Motor neuron (in vitro differentiated cells): ENCODE data around the gene PDLIM1. TPM values are rescaled to one million over a fixed set of nuclear protein-coding genes. Genes with fewer than 3 reads are reported as not detected.
"Not testable (repeated sequence)": the region's sequence is repeated elsewhere in the genome, so short reads cannot be mapped to it uniquely, and the experiment has no call there.

Experiments
- ATAC-seq, 8 experiments: fragments of 200-7000 bp; cut with Tn5 transposase; replicated peaks in 6 of 8; 2 replicates each; pipeline ENCODE4 v1.8.0; 2021; ENCODE audit warnings: mild to moderate bottlenecking in 8 of 8, moderate library complexity in 8 of 8
- H3K27ac ChIP-seq, 2 donors: fragments of 250-450 bp; sonication (Bioruptor Pico); 2 replicates each; pipeline ENCODE4 v1.9.0; 2021; ENCODE audit warnings: antibody characterized with exemption in 2 of 2, mild to moderate bottlenecking in 2 of 2, moderate library complexity in 1 of 2
- H3K4me1 ChIP-seq, 2 donors: fragments of 250-450 bp; sonication (Bioruptor Pico); replicated peaks in 1 of 2; 2 replicates each; pipeline ENCODE4 v1.6.1; 2021; ENCODE audit warnings: antibody characterized with exemption in 2 of 2, mild to moderate bottlenecking in 2 of 2, moderate library complexity in 1 of 2
- H3K4me3 ChIP-seq, 5 donors: fragments of 250-450 bp; sonication (Bioruptor Pico); 2 replicates each; pipeline ENCODE4 v1.9.0; 2021; ENCODE audit warnings: antibody characterized with exemption in 5 of 5, mild to moderate bottlenecking in 5 of 5, moderate library complexity in 4 of 5
- WGBS, 10 experiments: fragments of 450-650 bp; shearing (Covaris generic); methylation state at CpG; one replicate each; pipeline ENCODE4 v1.0.0; 2022; 5-methylcytosine and 5-hydroxymethylcytosine counted together
- in situ Hi-C, 9 experiments: fragments of 400-800 bp; cut with MboI; loops; one replicate each; pipeline ENCODE4 v1.15.0; 2021; ENCODE audit warnings: low sequenced_read_pairs in 9 of 9, low pct_unique_long_range_greater_than_20kb in 2 of 9; ENCODE audit not compliant: unreplicated experiment in 9 of 9
- total RNA-seq, 8 experiments: library from RNA; unstranded; fragments of 300-600 nt; gene quantifications; 2 replicates each; pipeline versions ENCODE4 v1.2.3 to v1.2.4, GENCODE V29; 2022

PDLIM1 gene
- total RNA-seq, 8 experiments from 2014 or later = 2.7 to 106 (median 27.6) TPM

DNA sequence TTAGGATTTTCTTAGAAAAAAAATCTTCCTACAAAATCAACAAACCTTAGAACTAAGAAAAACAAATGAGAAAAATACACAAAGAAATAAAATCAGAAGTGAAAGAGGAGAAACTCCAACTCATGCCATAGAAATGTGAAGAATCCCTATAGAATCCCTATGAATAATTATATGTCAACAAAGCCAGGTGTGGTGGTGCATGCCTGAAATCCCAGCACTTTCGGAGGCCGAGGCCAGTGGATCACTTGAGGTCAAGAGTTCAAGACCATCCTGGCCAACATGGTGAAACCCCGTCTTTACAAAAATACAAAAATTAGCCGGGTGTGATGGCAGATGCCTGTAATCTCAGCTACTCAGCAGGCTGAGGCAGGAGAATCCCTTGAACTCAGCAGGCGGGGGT, 69.7 kb downstream of the PDLIM1 start:
- no peak for ATAC-seq
- no peaks in the 10 kb centered on the region for H3K4me1 ChIP-seq
- no peak overlapping the region for H3K27ac ChIP-seq
- H3K4me3 ChIP-seq = no peak overlapping the region
- 12 to 82% (median 69%) methylated on average over 2 to 5 of the region's 5 CpGs for WGBS, 10 experiments
- in situ Hi-C loops = no loop called here

DNA sequence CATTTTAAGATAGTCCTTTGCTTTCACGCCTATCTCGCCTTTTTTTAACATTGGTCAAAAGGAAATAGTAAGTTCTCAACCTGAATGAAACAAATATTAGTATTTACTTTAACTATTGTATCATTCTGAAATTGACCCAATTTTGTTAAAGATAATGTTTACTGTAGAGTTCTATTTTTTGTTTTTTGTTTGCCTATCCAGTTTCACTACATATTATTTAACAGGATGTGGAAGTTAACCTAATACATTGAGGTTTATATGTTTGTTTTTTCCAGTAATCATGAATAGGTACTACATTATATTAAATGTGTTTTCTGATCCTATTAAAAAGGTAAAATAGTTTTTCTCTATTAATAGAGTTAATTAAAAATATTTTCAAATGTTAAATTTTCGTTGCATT, 70.3 kb downstream of the PDLIM1 start:
- Histone ChIP-seq H3K4me1 (no peaks in the 10 kb centered on the region), H3K27ac (no peak overlapping the region), H3K4me3 (no peak overlapping the region)
- ATAC-seq = no peak
- in situ Hi-C loops = no loop called here
- 59 to 90% (median 79%) methylated on average over 2 to 3 of the region's 3 CpGs for WGBS, 10 experiments

- in situ Hi-C loops = no loop called here
- Histone ChIP-seq H3K4me1 (no peaks in the 10 kb centered on the region), H3K27ac (no peak overlapping the region), H3K4me3 (no peak overlapping the region)
- ATAC-seq = no peak
- WGBS, 10 experiments = 0 to 100% (median 57%) methylated on average over 1 of the region's 1 CpG; no CpG with 5 or more reads in 1 of the 10 experiments
These were observed 73.3 kb downstream of the PDLIM1 start for GRCh38 chr10:95217476-95217875.

- ATAC-seq = peak in 2 of 8 experiments; percentile 31 to 42
- in situ Hi-C loops = no loop called here
- H3K4me3 ChIP-seq = no peak overlapping the region
- H3K4me1 ChIP-seq = no peaks in the 10 kb centered on the region
- whole genome bisulfite sequencing, 10 experiments = 29 to 100% (median 82%) methylated on average over 2 to 3 of the region's 3 CpGs; no CpG with 5 or more reads in 4 of the 10 experiments
- no peak overlapping the region for H3K27ac ChIP-seq
These were observed 76.0 kb downstream of the PDLIM1 start for GRCh38 chr10:95214793-95215192.

DNA sequence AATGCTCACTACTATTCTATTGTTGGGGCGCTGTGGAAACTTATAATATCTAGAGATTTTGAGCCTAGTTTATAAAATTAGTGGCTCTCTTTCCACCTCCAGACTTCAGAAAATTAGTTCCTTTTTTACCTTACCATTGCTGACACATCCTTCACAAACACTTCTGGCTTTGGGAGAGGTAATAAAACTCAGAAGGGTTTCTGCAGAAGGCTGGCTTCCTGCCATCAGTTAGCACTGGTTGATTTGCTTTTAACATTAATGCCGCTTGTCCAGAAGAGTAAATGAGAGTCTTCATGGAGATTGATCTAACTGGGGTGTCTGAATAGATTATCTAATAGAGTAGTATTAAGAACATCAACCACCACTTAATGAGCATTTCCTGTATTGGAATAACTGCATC, 76.4 kb downstream of the PDLIM1 start:
- Histone ChIP-seq H3K4me3 (no peak overlapping the region), H3K27ac (no peak overlapping the region), H3K4me1 (no peaks in the 10 kb centered on the region)
- ATAC-seq = no peak
- in situ Hi-C loops = no loop called here
- 20 to 100% (median 78%) methylated on average over 1 to 2 of the region's 2 CpGs for WGBS, 10 experiments

DNA sequence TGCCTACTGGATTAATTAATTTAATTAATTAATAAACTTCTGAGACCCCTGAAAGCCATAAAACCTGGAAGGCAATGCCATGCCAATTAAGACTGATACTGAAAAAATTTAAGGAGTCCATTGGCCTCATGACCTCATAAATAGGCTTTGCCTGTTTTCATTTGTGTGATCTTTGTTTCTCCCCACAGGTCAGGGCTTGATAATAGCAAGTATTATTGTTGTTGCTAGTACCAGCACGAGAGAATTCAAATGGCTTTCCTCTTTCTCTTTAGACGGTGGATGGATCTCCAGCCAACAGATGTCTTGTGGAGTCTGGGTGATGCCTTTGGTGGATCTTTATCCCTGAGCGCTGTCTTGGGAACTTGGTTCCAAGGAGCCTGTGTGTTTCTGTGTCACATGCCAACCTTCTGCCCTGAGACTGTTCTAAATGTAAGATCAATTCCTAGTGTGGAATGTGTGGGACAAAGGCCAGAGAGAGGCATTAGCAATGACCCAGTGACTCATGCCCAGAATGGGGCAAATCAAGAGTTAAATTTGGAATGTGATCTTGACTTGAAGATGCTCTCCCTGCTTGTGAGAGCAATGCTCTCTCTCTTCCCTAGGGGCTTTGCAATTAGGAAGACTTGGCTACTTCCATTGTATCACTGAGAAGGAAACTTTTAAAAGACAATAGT, 79.1 kb downstream of the PDLIM1 start:
- no peaks in the 10 kb centered on the region for H3K4me1 ChIP-seq
- no peak for ATAC-seq
- WGBS, 10 experiments = 6 to 100% (median 72%) methylated on average over 1 to 3 of the region's 3 CpGs; no CpG with 5 or more reads in 4 of the 10 experiments
- H3K27ac ChIP-seq = no peak overlapping the region
- in situ Hi-C loops = no loop called here
- H3K4me3 ChIP-seq = no peak overlapping the region

- H3K27ac ChIP-seq = no peak overlapping the region
- in situ Hi-C loops = no loop called here
- ATAC-seq = no peak
These were observed 81.2 kb downstream of the PDLIM1 start for GRCh38 chr10:95209509-95210127.

GRCh38 chr10:95208702-95209391, 82.0 kb downstream of the PDLIM1 start:
- Histone ChIP-seq H3K27ac (no peak overlapping the region), H3K4me3 (no peak overlapping the region), H3K4me1 (no peaks in the 10 kb centered on the region)
- in situ Hi-C loops = no loop called here
- ATAC-seq = no peak
- WGBS, 10 experiments = 16 to 87% (median 54%) methylated on average over 1 to 8 of the region's 8 CpGs

More at GRCh38 chr10:95209509-95210127, 81.2 kb downstream of the PDLIM1 start:
- H3K4me1 ChIP-seq = no peaks in the 10 kb centered on the region
- H3K4me3 ChIP-seq = no peak overlapping the region
- 71 to 100% (median 97%) methylated on average over 1 to 6 of the region's 6 CpGs for WGBS, 10 experiments

DNA sequence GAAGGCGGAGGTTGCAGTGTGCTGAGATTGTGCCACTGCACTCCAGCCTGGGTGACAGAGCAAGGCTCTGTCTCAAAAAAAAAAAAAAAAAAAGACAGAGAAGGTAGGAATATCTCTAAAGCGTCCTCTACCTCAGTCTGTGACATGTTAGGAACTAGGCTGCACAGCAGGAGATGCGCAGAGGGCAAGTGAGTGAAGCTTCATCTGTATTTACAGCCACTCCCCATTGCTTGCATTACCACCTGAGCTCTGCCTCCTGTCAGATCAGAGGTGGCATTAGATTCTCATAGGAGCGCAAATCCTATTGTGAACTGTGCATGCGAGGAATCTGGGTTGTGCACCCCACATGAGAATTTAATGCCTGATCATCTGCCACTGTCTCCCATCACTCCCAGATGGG, 87.9 kb downstream of the PDLIM1 start:
- H3K4me3 ChIP-seq, H3K4me1 ChIP-seq, in situ Hi-C loops, ATAC-seq, H3K27ac ChIP-seq: not testable (repeated sequence)
- 57 to 92% (median 68%) methylated on average over 1 to 5 of the region's 5 CpGs; no CpG with 5 or more reads in 1 of the 10 experiments for WGBS, 10 experiments

- H3K4me1 ChIP-seq = no peaks in the 10 kb centered on the region
- ATAC-seq = peak in 2 of 8 experiments; percentile 91 to 93
- in situ Hi-C loops = no loop called here
- no peak overlapping the region for H3K4me3 ChIP-seq
- H3K27ac ChIP-seq = no peak overlapping the region
- 40 to 100% (median 65%) methylated on average over 1 to 4 of the region's 4 CpGs; no CpG with 5 or more reads in 4 of the 10 experiments for WGBS, 10 experiments
These were observed 89.1 kb downstream of the PDLIM1 start for GRCh38 chr10:95201736-95202135.

DNA sequence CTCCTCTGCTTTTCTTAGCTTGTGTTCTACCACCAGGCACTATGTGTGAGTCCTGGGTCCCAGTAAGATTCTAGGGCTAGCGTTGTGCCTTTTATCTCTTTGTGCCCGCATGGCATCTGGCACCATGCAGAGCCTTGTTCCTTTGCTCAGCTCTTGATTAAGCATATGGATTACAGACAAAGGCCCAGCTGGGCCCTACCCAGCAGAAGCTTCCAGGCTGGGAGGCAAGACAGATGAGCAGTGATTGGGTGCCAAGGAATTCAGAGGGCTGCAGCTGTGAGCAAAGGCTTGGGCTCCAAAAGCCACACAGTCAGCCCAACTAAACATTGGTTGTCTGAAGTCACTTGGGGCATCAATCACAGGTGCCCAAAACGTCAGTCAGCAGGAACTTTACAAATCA, 94.8 kb downstream of the PDLIM1 start:
- 0 to 43% (median 10%) methylated on average over 1 to 2 of the region's 3 CpGs; no CpG with 5 or more reads in 5 of the 10 experiments for WGBS, 10 experiments
- in situ Hi-C loops = no loop called here
- peak in 2 of 8 experiments; percentile 12 to 39 for ATAC-seq

GRCh38 chr10:95193944-95194343, 96.9 kb downstream of the PDLIM1 start, which contains the start of gene ACSM6:
ACSM6 (plus strand) TSS chr10:95194238; CDS start chr10:95194486, 248 bp downstream.
- WGBS, 10 experiments = 17 to 86% (median 67%) methylated on average over 1 of the region's 1 CpG; no CpG with 5 or more reads in 5 of the 10 experiments
- in situ Hi-C loops = no loop called here
- no peak within 1 kb of the TSS for H3K27ac ChIP-seq
- H3K4me1 ChIP-seq = no peaks in the 10 kb centered on the region
- ATAC-seq = no peak
- H3K4me3 ChIP-seq = no peak within 1 kb of the TSS

More for the DNA sequence above, 94.8 kb downstream of the PDLIM1 start:
- H3K4me3 ChIP-seq = no peak overlapping the region
- no peak overlapping the region for H3K27ac ChIP-seq
- no peaks in the 10 kb centered on the region for H3K4me1 ChIP-seq

GRCh38 chr10:95188593-95188992, 102.2 kb downstream of the PDLIM1 start:
- ATAC-seq = no peak
- in situ Hi-C loops = no loop called here
- Histone ChIP-seq H3K27ac (no peak overlapping the region), H3K4me3 (no peak overlapping the region), H3K4me1 (no peaks in the 10 kb centered on the region)
